GM18907 (cell line): ENCODE measurements around the gene STAB1.

Experiments used
- ATAC-seq: cut with Tn5 transposase; IDR thresholded peaks from one replicate; pipeline ENCODE4 v1.9.1; 2021; ENCODE audit warnings: mild to moderate bottlenecking, moderate library complexity; ENCODE audit not compliant: unreplicated experiment

STAB1 gene

GRCh38 chr3:52484680-52485461 is 10.3 kb upstream of the STAB1 start:
- ATAC-seq, result no peak

GRCh38 chr3:52487050-52487787 is 7.9 kb upstream of the STAB1 start:
- no peak for ATAC-seq

GRCh38 chr3:52487788-52488691 is 7.1 kb upstream of the STAB1 start:
- no peak for ATAC-seq

- no peak for ATAC-seq
Observed at GRCh38 chr3:52488746-52489145, 6.4 kb upstream of the STAB1 start.

- no peak for ATAC-seq
Observed at GRCh38 chr3:52489453-52489852, 5.7 kb upstream of the STAB1 start.

GRCh38 chr3:52490035-52490938 is 4.9 kb upstream of the STAB1 start:
- ATAC-seq, result no peak

- no peak for ATAC-seq
Observed at GRCh38 chr3:52490939-52491526, 4.1 kb upstream of the STAB1 start.

GRCh38 chr3:52492059-52492458 is 3.1 kb upstream of the STAB1 start:
- ATAC-seq, result no peak

GRCh38 chr3:52493232-52494017 is 1.7 kb upstream of the STAB1 start:
- no peak for ATAC-seq

- no peak for ATAC-seq
Observed at GRCh38 chr3:52494445-52494844, 693 bp upstream of the STAB1 start.

- ATAC-seq, result no peak
Observed at GRCh38 chr3:52495777-52496602, 852 bp downstream of the STAB1 start.

GRCh38 chr3:52498137-52499054 is 3.3 kb downstream of the STAB1 start:
- ATAC-seq, result no peak

- no peak for ATAC-seq
Observed at GRCh38 chr3:52501046-52501445, 5.9 kb downstream of the STAB1 start.

- no peak for ATAC-seq
Observed at GRCh38 chr3:52502001-52502400, 6.9 kb downstream of the STAB1 start.

- no peak for ATAC-seq
Observed at GRCh38 chr3:52502808-52503350, 7.7 kb downstream of the STAB1 start.

- ATAC-seq, result no peak
Observed at GRCh38 chr3:52503788-52504424, 8.8 kb downstream of the STAB1 start.
